ENCODE measurements around the gene BEST2.

GRCh38 chr19:12789098-12789903 lies 37.7 kb downstream of the BEST2 start:
- TF ChIP-seq POLR2A (IDR thresholded peaks at IDR 0.05) (no peak), CTCF (IDR thresholded peaks at IDR 0.05 in 8 of 11, conservative IDR thresholded peaks at IDR 0.05 in 3 of 11) (no peak), POLR2AphosphoS5 (IDR thresholded peaks at IDR 0.05) (no peak)
